Measurements from ENCODE around the gene C4A. TPM values are rescaled to one million over a fixed set of nuclear protein-coding genes. Genes with fewer than 3 reads are reported as not detected.

C4A gene
- total and polyA plus RNA-seq, 2 of the 4 experiments (the other 2 are of a cell fraction): 0.90 to 3.8 TPM

DNA sequence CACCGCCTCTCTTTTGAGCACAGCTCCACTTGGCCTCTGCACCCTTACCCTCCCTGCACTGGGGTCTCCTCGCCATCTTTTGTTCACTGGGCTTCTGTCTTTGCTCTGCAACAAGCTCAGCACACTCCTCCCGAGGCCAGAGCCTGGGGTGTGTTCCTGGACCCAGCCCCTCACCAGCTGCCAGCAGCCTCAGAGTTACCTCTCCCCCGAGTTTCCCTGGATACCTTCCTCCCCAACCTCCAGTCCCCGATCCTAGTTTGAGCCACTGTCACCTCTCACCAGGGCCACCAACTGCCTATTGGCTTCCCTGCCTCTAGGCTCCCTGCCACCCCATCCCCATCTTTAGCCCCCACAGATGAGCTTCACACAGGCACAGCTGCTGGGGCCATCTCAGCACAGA is 68.7 kb downstream of the C4A start:
- Histone ChIP-seq H3K4me3 (ENCODE audit: insufficient read depth, low read depth, low read length) (no peak overlapping the region), H2BK5ac (ENCODE audit: low read depth, low read length, poor library complexity, severe bottlenecking) (no peak overlapping the region), H2BK15ac (ENCODE audit: low read depth, low read length) (no peak overlapping the region), H3K27ac (ENCODE audit: insufficient read depth, low read length) (no peak overlapping the region), H2BK20ac (ENCODE audit: low read depth, low read length) (no peak overlapping the region), H4K20me1 (ENCODE audit: insufficient read depth, low read length) (no peaks in the 10 kb centered on the region), H3K4me2 (ENCODE audit: low read depth, low read length) (no peak overlapping the region), H3K56ac (ENCODE audit: extremely low read depth, insufficient read depth, low read length) (no peak overlapping the region), H3K79me1 (ENCODE audit: low read depth in 1 of 2, low read length in 2 of 2) (no peaks in the 10 kb centered on the region), H4K91ac (ENCODE audit: insufficient read depth, low read depth, low read length) (no peak overlapping the region), H4K5ac (ENCODE audit: low read depth, low read length) (no peak overlapping the region), H4K8ac (ENCODE audit: low read depth in 2 of 2, low read length in 2 of 2) (no peak overlapping the region), H2BK120ac (ENCODE audit: low read depth, low read length) (no peak overlapping the region), H2AK5ac (ENCODE audit: low read depth, low read length) (no peak overlapping the region), H2AK9ac (replicated peaks; ENCODE audit: low read depth, low read length, poor library complexity) (no peak overlapping the region), H3K23ac (ENCODE audit: low read depth, low read length) (no peak overlapping the region), H3K18ac (ENCODE audit: low read depth, low read length) (no peak overlapping the region), H3K9ac (ENCODE audit: low read depth, low read length) (no peak overlapping the region), H3K27me3 (ENCODE audit: control insufficient read depth, insufficient read depth, low read length) (peaks cover 37% of the 10 kb centered on the region), H3K4ac (ENCODE audit: low read depth, low read length) (no peak overlapping the region), H3K9me3 (ENCODE audit: control insufficient read depth, insufficient read depth, low read length) (no peaks in the 10 kb centered on the region), H3K36me3 (ENCODE audit: control insufficient read depth, insufficient read depth, low read length) (no peaks in the 10 kb centered on the region), H2AFZ (replicated peaks; ENCODE audit: low read length, poor library complexity) (no peak overlapping the region), H3K4me1 (ENCODE audit: control insufficient read depth, insufficient read depth, low read length) (peaks cover 16% of the 10 kb centered on the region; the same call in 1 of the 2 replicates), H3K14ac (replicated peaks; ENCODE audit: low read depth, low read length) (no peak overlapping the region), H3K9me1 (ENCODE audit: insufficient read depth, low read length) (peaks cover 7% of the 10 kb centered on the region; the same call in 1 of the 2 replicates)
- dilution Hi-C loops (cut with HindIII; ENCODE audit: low sequenced_read_pairs, unreplicated experiment) (no loop called here), intact Hi-C loops (cut with micrococcal nuclease) (no loop called here), in situ Hi-C loops (cut with MboI; ENCODE audit: low sequenced_read_pairs) (no loop called here)
- 61% methylated on average over 4 of the region's 5 CpGs; no CpG with 5 or more reads in 1 of the 2 experiments for WGBS, 2 experiments (ENCODE audit: extremely low coverage in 2 of 2, insufficient read length in 1 of 2)
- ChIA-PET POLR2A (ENCODE audit: unreplicated experiment) (interaction anchor here (0.6 kb wide), 1 partner anchor 8 kb away, joined by 4 read pairs; no protein-coding TSS in a partner anchor), CTCF (no interaction called here)
- TF ChIP-seq NFE2L2 (IDR thresholded peaks at IDR 0.05; ENCODE audit: low read depth, low read length) (no peak), MAFK (IDR thresholded peaks at IDR 0.05; ENCODE audit: low read depth, low read length) (no peak), BHLHE40 (IDR thresholded peaks at IDR 0.05; ENCODE audit: low read depth, low read length) (no peak), RFX5 (IDR thresholded peaks at IDR 0.05; ENCODE audit: low read depth, low read length) (no peak), ELK1 (IDR thresholded peaks at IDR 0.05; ENCODE audit: borderline replicate concordance, low read depth, low read length) (no peak), MXI1 (IDR thresholded peaks at IDR 0.05; ENCODE audit: borderline replicate concordance, low read depth, low read length) (no peak), CTCF (conservative IDR thresholded peaks at IDR 0.05; ENCODE audit: low read depth, low read length) (no peak), CEBPB (IDR thresholded peaks at IDR 0.05; ENCODE audit: low read depth, low read length) (no peak), POLR2A (IDR thresholded peaks at IDR 0.05; ENCODE audit: low read depth, low read length) (no peak), SMC3 (IDR thresholded peaks at IDR 0.05; ENCODE audit: low read depth, low read length) (no peak), MAZ (IDR thresholded peaks at IDR 0.05; ENCODE audit: borderline replicate concordance, low read depth, low read length) (no peak), RAD21 (IDR thresholded peaks at IDR 0.05; ENCODE audit: low read length) (no peak), CHD1 (IDR thresholded peaks at IDR 0.05; ENCODE audit: low read depth, low read length) (no peak), FOS (IDR thresholded peaks at IDR 0.05; ENCODE audit: low read depth, low read length) (no peak), RCOR1 (IDR thresholded peaks at IDR 0.05; ENCODE audit: insufficient replicate concordance, low read length) (no peak)
- TF ChIP-seq, protein P1, sequence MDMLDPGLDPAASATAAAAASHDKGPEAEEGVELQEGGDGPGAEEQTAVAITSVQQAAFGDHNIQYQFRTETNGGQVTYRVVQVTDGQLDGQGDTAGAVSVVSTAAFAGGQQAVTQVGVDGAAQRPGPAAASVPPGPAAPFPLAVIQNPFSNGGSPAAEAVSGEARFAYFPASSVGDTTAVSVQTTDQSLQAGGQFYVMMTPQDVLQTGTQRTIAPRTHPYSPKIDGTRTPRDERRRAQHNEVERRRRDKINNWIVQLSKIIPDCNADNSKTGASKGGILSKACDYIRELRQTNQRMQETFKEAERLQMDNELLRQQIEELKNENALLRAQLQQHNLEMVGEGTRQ (IDR thresholded peaks at IDR 0.05; ENCODE audit: low read depth, low read length): no peak
- BruUV-seq (replicated peaks): no TSS peak
- ATAC-seq (ENCODE audit: low read depth) (no peak), DNase-seq (no peak)
